ENCODE results near the gene NPL.

- TF ChIP-seq CTCF (conservative IDR thresholded peaks at IDR 0.05 in 1 of 2, IDR thresholded peaks at IDR 0.05 in 1 of 2; ENCODE audit: low read depth in 1 of 2, low read length in 2 of 2) (no peak), EZH2 (IDR thresholded peaks at IDR 0.05; ENCODE audit: low read length, missing control alignments) (no peak)
Measured at GRCh38 chr1:182851825-182852224, 62.3 kb downstream of the NPL start.
